Neural progenitor cell (in vitro differentiated cells): ENCODE results near the gene CACHD1.

Source experiments
- EZH2 ChIP-seq: fragments of 200-600 bp; sonication (generic); IDR thresholded peaks from 2 replicates; pipeline ENCODE4 v1.6.1; 2017; ENCODE audit warnings: antibody characterized with exemption, mild to moderate bottlenecking, moderate library complexity
- EZH2phosphoT487 ChIP-seq: fragments of 200-600 bp; sonication (generic); IDR thresholded peaks from 2 replicates; pipeline ENCODE4 v1.6.1; 2017; ENCODE audit warnings: antibody characterized with exemption
- TF ChIP-seq, protein P1 (sequence below): fragments of 200-600 bp; sonication (generic); IDR thresholded peaks from 2 replicates; pipeline ENCODE4 v1.5.1; 2017; ENCODE audit warnings: antibody characterized with exemption, mild to moderate bottlenecking

DNA sequence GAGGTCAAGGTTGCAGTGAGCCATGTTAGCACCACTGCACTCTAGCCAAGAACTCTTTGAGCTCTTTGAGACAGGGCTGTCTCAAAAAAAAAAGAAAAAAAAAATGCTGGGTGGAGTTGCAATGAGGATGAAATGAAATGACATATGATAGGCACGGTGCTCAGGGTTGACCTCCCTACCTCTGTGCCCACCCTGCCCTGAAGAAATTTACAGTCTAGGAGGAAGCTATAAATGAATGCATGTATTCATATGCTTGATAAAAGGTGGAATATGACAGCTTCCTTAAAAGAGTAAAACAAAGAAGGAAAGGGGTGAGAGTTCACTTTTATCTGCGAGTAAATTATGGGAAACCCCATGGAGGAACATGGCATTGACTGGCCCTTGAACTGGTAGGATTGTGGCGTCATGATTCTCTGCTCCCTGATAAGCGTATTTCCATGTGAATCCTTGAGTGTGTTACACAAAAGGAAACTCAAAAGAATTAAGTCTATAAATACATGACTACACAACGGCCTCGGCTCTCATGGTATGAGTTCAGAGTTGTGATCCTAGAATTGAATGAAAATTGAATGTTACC is 215.9 kb downstream of the CACHD1 start:
- TF ChIP-seq EZH2: no peak
- TF ChIP-seq, protein P1, sequence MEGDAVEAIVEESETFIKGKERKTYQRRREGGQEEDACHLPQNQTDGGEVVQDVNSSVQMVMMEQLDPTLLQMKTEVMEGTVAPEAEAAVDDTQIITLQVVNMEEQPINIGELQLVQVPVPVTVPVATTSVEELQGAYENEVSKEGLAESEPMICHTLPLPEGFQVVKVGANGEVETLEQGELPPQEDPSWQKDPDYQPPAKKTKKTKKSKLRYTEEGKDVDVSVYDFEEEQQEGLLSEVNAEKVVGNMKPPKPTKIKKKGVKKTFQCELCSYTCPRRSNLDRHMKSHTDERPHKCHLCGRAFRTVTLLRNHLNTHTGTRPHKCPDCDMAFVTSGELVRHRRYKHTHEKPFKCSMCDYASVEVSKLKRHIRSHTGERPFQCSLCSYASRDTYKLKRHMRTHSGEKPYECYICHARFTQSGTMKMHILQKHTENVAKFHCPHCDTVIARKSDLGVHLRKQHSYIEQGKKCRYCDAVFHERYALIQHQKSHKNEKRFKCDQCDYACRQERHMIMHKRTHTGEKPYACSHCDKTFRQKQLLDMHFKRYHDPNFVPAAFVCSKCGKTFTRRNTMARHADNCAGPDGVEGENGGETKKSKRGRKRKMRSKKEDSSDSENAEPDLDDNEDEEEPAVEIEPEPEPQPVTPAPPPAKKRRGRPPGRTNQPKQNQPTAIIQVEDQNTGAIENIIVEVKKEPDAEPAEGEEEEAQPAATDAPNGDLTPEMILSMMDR: no peak
- TF ChIP-seq EZH2phosphoT487: no peak
